Measurements from ENCODE around the gene STX17. TPM values are rescaled to one million over a fixed set of nuclear protein-coding genes. Genes with fewer than 3 reads are reported as not detected.
"Not testable (repeated sequence)": the region's sequence is repeated elsewhere in the genome, so short reads cannot be mapped to it uniquely, and the experiment has no call there.

STX17 gene
- 10 to 100 TPM; 16.1 to 18.8 TPM for total RNA-seq

GRCh38 chr9:99906403-99907207, at the start of gene STX17:
Gene STX17 (plus strand): TSS chr9:99906654. CDS start chr9:99915240, 8,586 bp downstream.
- Histone ChIP-seq H3K27ac (peak within 1 kb of the TSS; percentile 97 to 98), H3K27me3 (no peaks in the 10 kb centered on the region), H3K4me3 (peak within 1 kb of the TSS; percentile 87 to 91), H3K36me3 (no peaks in the 10 kb centered on the region), H3K9me3 (no peaks in the 10 kb centered on the region), H3K4me1 (peaks cover 0 to 15% of the 10 kb centered on the region in 2 donors)
- DNase-seq (ENCODE audit: low spot score), result peak; percentile 64
- TF ChIP-seq, protein P1, sequence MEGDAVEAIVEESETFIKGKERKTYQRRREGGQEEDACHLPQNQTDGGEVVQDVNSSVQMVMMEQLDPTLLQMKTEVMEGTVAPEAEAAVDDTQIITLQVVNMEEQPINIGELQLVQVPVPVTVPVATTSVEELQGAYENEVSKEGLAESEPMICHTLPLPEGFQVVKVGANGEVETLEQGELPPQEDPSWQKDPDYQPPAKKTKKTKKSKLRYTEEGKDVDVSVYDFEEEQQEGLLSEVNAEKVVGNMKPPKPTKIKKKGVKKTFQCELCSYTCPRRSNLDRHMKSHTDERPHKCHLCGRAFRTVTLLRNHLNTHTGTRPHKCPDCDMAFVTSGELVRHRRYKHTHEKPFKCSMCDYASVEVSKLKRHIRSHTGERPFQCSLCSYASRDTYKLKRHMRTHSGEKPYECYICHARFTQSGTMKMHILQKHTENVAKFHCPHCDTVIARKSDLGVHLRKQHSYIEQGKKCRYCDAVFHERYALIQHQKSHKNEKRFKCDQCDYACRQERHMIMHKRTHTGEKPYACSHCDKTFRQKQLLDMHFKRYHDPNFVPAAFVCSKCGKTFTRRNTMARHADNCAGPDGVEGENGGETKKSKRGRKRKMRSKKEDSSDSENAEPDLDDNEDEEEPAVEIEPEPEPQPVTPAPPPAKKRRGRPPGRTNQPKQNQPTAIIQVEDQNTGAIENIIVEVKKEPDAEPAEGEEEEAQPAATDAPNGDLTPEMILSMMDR (IDR thresholded peaks at IDR 0.05), result peak in 1 of 2 donors; percentile 19

- DNase-seq (ENCODE audit: low spot score); H3K36me3 ChIP-seq; H3K27ac ChIP-seq; H3K4me1 ChIP-seq; H3K4me3 ChIP-seq; H3K9me3 ChIP-seq; H3K27me3 ChIP-seq: not testable (repeated sequence)
Observed at GRCh38 chr9:99857576-99857975, 48.9 kb upstream of the STX17 start.

DNA sequence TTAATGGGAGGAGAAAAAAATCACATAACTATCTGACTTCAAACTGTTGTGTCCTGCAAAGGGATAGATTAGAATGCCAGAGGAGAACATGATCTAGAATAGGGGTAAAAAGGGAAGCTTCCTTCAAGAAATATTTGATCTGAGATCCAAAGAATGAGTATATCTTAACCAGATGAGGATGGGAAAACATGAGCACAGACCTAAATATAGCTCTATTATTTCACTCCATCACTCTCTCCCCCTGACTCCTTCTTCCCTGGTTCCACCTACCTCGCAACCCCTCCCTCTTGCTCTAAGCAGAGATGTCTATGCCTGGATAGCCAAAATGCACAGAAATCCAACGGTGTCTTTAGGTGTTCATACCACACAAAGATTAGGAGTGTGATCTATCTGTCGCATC, 48.4 kb upstream of the STX17 start:
- TF ChIP-seq, protein P1 (IDR thresholded peaks at IDR 0.05), result no peak
- DNase-seq (ENCODE audit: low spot score), result no peak
- no peaks in the 10 kb centered on the region for H3K9me3 ChIP-seq
- no peak overlapping the region for H3K27ac ChIP-seq
- H3K36me3 ChIP-seq, result peaks cover under 1% of the 10 kb centered on the region
- H3K27me3 ChIP-seq, result no peaks in the 10 kb centered on the region
- no peaks in the 10 kb centered on the region for H3K4me1 ChIP-seq
- no peak overlapping the region for H3K4me3 ChIP-seq

DNA sequence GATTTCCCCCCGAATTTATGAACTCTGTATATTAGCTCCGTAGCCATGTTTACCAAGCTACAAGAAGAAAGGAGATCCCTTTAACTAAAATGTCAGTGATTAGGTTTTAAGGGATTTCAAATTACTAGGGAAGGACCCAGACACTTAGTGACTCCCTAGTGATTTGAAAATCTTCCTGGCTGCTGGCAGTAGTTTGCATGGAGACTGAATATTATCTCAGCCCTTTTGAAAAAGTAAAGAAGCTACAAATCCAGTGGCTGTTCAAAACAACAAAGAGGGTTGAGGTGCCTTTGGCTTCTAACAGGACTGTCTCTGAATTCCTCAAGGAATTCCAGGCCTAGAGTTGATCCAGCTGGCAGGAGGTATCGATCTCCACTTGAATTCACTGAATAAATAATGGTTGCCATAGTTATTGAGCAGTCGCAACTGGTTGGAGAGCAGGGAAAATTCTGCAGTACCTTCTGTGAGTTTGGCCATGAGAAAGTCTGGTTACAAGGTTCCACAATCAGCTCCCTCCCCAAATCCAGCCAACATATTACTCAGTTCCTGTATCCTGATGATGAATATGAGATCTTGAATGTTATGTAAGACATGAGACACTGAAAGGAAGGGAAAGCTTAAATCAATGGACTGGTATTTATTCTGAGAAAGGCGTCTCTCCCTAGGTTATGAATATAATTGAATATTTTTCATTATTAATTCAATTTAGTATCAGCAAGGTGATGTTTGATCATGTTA, 47.0 kb upstream of the STX17 start:
- no peaks in the 10 kb centered on the region for H3K9me3 ChIP-seq
- H3K27ac ChIP-seq, result no peak overlapping the region
- H3K36me3 ChIP-seq, result no peaks in the 10 kb centered on the region
- no peaks in the 10 kb centered on the region for H3K27me3 ChIP-seq
- no peak overlapping the region for H3K4me3 ChIP-seq
- TF ChIP-seq, protein P1 (IDR thresholded peaks at IDR 0.05), result no peak
- DNase-seq (ENCODE audit: low spot score), result no peak
- no peaks in the 10 kb centered on the region for H3K4me1 ChIP-seq

DNA sequence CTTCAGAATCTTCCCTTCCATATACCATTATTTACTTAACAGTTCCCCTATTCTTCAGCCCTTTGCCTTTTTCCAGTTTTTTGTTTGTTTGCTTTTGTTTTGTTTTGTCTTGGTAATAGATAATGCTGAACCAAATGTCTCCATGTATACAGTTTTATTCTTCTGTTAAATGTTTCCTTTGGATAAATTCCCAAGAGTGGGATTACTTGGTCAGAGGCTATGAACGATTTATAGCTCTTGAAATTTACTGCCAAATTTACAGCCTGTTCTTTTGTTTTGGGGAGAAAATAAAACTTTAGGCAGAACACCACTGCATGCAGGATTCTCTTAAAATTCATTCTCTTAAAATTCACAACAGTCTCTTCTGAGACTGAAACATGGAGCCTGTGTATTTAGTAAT, 46.2 kb upstream of the STX17 start:
- DNase-seq (ENCODE audit: low spot score), result no peak
- H3K27me3 ChIP-seq, result no peaks in the 10 kb centered on the region
- no peak overlapping the region for H3K27ac ChIP-seq
- TF ChIP-seq, protein P1 (IDR thresholded peaks at IDR 0.05), result no peak
- no peak overlapping the region for H3K4me3 ChIP-seq
- H3K36me3 ChIP-seq, result no peaks in the 10 kb centered on the region
- no peaks in the 10 kb centered on the region for H3K4me1 ChIP-seq
- H3K9me3 ChIP-seq, result no peaks in the 10 kb centered on the region

DNA sequence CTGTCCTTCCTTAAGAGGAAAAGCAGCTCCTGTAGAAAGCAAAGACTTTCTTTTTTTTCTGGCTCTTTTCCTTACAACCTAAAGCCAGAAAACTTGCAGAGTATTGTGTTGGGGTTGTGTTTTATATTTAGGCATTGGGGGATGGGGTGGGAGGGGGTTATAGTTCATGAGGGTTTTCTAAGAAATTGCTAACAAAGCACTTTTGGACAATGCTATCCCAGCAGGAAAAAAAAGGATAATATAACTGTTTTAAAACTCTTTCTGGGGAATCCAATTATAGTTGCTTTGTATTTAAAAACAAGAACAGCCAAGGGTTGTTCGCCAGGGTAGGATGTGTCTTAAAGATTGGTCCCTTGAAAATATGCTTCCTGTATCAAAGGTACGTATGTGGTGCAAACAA, 42.5 kb upstream of the STX17 start:
- TF ChIP-seq, protein P1 (IDR thresholded peaks at IDR 0.05), result no peak
- Histone ChIP-seq H3K9me3 (no peaks in the 10 kb centered on the region), H3K36me3 (no peaks in the 10 kb centered on the region), H3K4me1 (no peaks in the 10 kb centered on the region), H3K27me3 (no peaks in the 10 kb centered on the region), H3K27ac (no peak overlapping the region), H3K4me3 (no peak overlapping the region)
- DNase-seq (ENCODE audit: low spot score), result no peak
